ENCODE measurements around the gene VPS45.

- TF ChIP-seq POLR2A (IDR thresholded peaks at IDR 0.05; ENCODE audit: low read length) (no peak), GATA1 (IDR thresholded peaks at IDR 0.05; ENCODE audit: low read depth, low read length) (no peak)
Observed at GRCh38 chr1:150087415-150087814, 19.8 kb downstream of the VPS45 start.

Measured in erythroblast (primary cell).